HepG2 (cell line): Measurements from ENCODE around the gene FBXW2. TPM values are rescaled to one million over a fixed set of nuclear protein-coding genes. Genes with fewer than 3 reads are reported as not detected.

Source experiments
- ATAD3A ChIP-seq: sonication (generic); formaldehyde crosslinking; IDR thresholded peaks from 2 replicates; pipeline ENCODE4 v1.4.0; 2020; ENCODE audit warnings: missing genetic modification reagents
- HNF4G ChIP-seq, 2 experiments: sonication (generic) in 1 of 2; formaldehyde crosslinking in 1 of 2; IDR thresholded peaks; 2 replicates each; pipeline versions ENCODE4 v1.4.0 to v1.6.1; 2011 to 2020; ENCODE audit warnings: borderline replicate concordance in 2 of 2, low read depth in 2 of 2, mild to moderate bottlenecking in 2 of 2, low read length in 1 of 2, missing genetic modification reagents in 1 of 2, moderate library complexity in 1 of 2
- MXD4 ChIP-seq: IDR thresholded peaks from 2 replicates; pipeline ENCODE4 v1.6.1; 2016; ENCODE audit warnings: mild to moderate bottlenecking, missing biosample characterization, missing genetic modification reagents
- PHF20 ChIP-seq: sonication (generic); formaldehyde crosslinking; IDR thresholded peaks from 2 replicates; pipeline ENCODE4 v1.5.0; 2020; ENCODE audit warnings: mild to moderate bottlenecking, missing genetic modification reagents
- POLR2A ChIP-seq, 2 experiments: IDR thresholded peaks; 2 replicates each; pipeline ENCODE4 v1.6.1; 2011; ENCODE audit warnings: low read depth in 2 of 2, low read length in 2 of 2, mild to moderate bottlenecking in 1 of 2, moderate library complexity in 1 of 2; ENCODE audit not compliant: insufficient read depth in 1 of 2
- TCF7 ChIP-seq: sonication (generic); IDR thresholded peaks from 2 replicates; pipeline ENCODE4 v1.6.1; 2016; ENCODE audit warnings: antibody characterized with exemption, low read depth
- ZMYM4 ChIP-seq: sonication (generic); formaldehyde crosslinking; IDR thresholded peaks from 2 replicates; pipeline ENCODE4 v1.8.1; 2023; ENCODE audit warnings: mild to moderate bottlenecking, missing genetic modification reagents
- ZNF343 ChIP-seq: sonication (generic); formaldehyde crosslinking; IDR thresholded peaks from 2 replicates; pipeline ENCODE4 v1.4.0; 2020; ENCODE audit warnings: mild to moderate bottlenecking, missing genetic modification reagents
- ZNF768 ChIP-seq: sonication (generic); formaldehyde crosslinking; IDR thresholded peaks from 2 replicates; pipeline ENCODE4 v1.4.0; 2020; ENCODE audit warnings: missing genetic modification reagents
- ZSCAN22 ChIP-seq: sonication (generic); formaldehyde crosslinking; IDR thresholded peaks from 2 replicates; pipeline ENCODE4 v1.4.0; 2020; ENCODE audit warnings: mild to moderate bottlenecking, missing genetic modification reagents
- polyA plus RNA-seq, 8 experiments: library from polyadenylated mRNA; depleted of rRNA in 3 of 8; stranded (reverse) in 7 of 8; unstranded in 1 of 8; fragments of >200 nt; fragmentation: Illumina TruSeq in 4 of 8; extraction: Trizol in 4 of 8; gene quantifications; 2 replicates each; pipeline versions ENCODE4 v1.2.1 to v1.2.3, GENCODE V29; 2011 to 2016; ENCODE audit warnings: low read depth in 4 of 8, missing spikeins in 1 of 8, mixed read lengths in 1 of 8; ENCODE audit not compliant: insufficient read depth in 1 of 8
- total RNA-seq, 5 experiments: library from RNA; depleted of rRNA; stranded (reverse); fragments of >200 nt; fragmentation: Illumina TruSeq; extraction: Trizol; gene quantifications; 2 replicates each; pipeline ENCODE4 v1.2.3, GENCODE V29; 2016; ENCODE audit warnings: low read depth in 1 of 5
- TF ChIP-seq, protein P1 (sequence below), 2 experiments: IDR thresholded peaks; 2 replicates each; pipeline ENCODE4 v1.6.1; 2011 to 2012; ENCODE audit warnings: low read length in 2 of 2, borderline replicate concordance in 1 of 2, low read depth in 1 of 2, mild to moderate bottlenecking in 1 of 2, moderate library complexity in 1 of 2
- TF ChIP-seq, protein P2 (sequence below): sonication (generic); formaldehyde crosslinking; IDR thresholded peaks from 2 replicates; pipeline ENCODE4 v1.8.1; 2023; ENCODE audit warnings: missing genetic modification reagents, inconsistent platforms, borderline replicate concordance
- TF ChIP-seq, protein P3 (sequence below): sonication (generic); formaldehyde crosslinking; IDR thresholded peaks from 2 replicates; pipeline ENCODE4 v1.8.0; 2022; ENCODE audit warnings: mild to moderate bottlenecking, missing genetic modification reagents, moderate library complexity
- TF ChIP-seq, protein P4 (sequence below): sonication (generic); formaldehyde crosslinking; IDR thresholded peaks from 2 replicates; pipeline ENCODE4 v1.9.0; 2022; ENCODE audit warnings: missing genetic modification reagents, mild to moderate bottlenecking, borderline replicate concordance
- TF ChIP-seq, protein P5 (sequence below): sonication (generic); formaldehyde crosslinking; IDR thresholded peaks from 2 replicates; pipeline ENCODE4 v1.5.0; 2020; ENCODE audit warnings: mild to moderate bottlenecking, missing genetic modification reagents
- TF ChIP-seq, protein P6 (sequence below): sonication (generic); formaldehyde crosslinking; conservative IDR thresholded peaks from 2 replicates; pipeline ENCODE4 v1.8.0; 2022; ENCODE audit warnings: low read depth, missing genetic modification reagents

FBXW2 gene
- total and polyA plus RNA-seq, 2 of the 13 experiments (the other 11 are each of a cell fraction or from before 2014, with no cell fraction given) = 35.4 to 43.1 TPM

DNA sequence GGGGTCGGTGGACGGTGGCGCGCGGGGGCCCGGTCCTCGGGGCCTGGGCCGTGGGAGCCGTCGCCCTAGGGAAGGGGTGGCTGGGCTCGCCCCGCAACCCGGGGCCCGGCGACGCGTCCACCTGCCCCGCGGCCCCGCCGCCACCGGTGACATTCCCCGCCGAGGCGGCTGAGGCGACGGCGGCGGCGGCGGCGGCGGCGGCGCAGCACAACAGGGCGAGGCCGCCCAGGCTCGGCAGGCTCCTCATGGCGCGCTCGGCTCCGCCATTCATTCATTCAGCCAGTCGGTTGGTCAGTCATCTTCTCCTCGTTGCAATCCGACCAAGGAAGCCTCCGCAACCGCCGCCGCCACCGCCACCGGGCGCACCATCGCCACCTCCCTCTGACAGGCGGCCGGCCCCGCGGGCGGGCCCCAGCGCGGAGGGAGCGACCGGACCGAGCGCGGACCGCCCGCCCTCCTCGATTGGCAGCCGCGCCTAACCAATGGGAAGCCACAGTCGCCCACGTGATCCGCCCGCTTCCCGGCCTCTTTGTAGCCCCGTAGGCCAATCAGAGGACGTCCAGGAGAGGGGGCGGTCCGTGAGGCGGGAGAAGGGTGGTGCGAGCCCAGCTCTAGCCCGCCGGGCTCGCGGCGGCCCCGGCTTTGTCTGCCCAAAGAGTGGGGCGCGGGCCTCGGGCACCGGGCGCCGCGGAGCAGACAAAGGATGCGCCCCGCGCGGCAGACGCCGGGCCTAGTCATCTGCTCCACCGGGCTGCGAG, 78.9 kb downstream of the FBXW2 start, which contains the start of gene MEGF9 (continued):
- TF ChIP-seq, protein P1, sequence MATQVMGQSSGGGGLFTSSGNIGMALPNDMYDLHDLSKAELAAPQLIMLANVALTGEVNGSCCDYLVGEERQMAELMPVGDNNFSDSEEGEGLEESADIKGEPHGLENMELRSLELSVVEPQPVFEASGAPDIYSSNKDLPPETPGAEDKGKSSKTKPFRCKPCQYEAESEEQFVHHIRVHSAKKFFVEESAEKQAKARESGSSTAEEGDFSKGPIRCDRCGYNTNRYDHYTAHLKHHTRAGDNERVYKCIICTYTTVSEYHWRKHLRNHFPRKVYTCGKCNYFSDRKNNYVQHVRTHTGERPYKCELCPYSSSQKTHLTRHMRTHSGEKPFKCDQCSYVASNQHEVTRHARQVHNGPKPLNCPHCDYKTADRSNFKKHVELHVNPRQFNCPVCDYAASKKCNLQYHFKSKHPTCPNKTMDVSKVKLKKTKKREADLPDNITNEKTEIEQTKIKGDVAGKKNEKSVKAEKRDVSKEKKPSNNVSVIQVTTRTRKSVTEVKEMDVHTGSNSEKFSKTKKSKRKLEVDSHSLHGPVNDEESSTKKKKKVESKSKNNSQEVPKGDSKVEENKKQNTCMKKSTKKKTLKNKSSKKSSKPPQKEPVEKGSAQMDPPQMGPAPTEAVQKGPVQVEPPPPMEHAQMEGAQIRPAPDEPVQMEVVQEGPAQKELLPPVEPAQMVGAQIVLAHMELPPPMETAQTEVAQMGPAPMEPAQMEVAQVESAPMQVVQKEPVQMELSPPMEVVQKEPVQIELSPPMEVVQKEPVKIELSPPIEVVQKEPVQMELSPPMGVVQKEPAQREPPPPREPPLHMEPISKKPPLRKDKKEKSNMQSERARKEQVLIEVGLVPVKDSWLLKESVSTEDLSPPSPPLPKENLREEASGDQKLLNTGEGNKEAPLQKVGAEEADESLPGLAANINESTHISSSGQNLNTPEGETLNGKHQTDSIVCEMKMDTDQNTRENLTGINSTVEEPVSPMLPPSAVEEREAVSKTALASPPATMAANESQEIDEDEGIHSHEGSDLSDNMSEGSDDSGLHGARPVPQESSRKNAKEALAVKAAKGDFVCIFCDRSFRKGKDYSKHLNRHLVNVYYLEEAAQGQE (IDR thresholded peaks at IDR 0.05; ENCODE audit: borderline replicate concordance in 1 of 2, low read depth in 1 of 2, low read length in 2 of 2) = no peak
- TF ChIP-seq MXD4 (CRISPR knock-in tag) = 0 out of 2 replicates have a peak, but pooled peaks have one; percentile 17
- no peak; the same call in 1 of the 2 replicates for TF ChIP-seq TCF7
- TF ChIP-seq, protein P2, sequence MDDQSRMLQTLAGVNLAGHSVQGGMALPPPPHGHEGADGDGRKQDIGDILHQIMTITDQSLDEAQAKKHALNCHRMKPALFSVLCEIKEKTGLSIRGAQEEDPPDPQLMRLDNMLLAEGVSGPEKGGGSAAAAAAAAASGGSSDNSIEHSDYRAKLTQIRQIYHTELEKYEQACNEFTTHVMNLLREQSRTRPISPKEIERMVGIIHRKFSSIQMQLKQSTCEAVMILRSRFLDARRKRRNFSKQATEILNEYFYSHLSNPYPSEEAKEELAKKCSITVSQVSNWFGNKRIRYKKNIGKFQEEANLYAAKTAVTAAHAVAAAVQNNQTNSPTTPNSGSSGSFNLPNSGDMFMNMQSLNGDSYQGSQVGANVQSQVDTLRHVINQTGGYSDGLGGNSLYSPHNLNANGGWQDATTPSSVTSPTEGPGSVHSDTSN (CRISPR knock-in tag) = peak; percentile 32; the same call in 1 of the 2 replicates
- TF ChIP-seq, protein P3, sequence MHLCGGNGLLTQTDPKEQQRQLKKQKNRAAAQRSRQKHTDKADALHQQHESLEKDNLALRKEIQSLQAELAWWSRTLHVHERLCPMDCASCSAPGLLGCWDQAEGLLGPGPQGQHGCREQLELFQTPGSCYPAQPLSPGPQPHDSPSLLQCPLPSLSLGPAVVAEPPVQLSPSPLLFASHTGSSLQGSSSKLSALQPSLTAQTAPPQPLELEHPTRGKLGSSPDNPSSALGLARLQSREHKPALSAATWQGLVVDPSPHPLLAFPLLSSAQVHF (CRISPR knock-in tag) = 0 out of 2 replicates have a peak, but pooled peaks have one; percentile 45
- no peak for TF ChIP-seq ZNF768 (CRISPR knock-in tag)
- TF ChIP-seq ATAD3A (CRISPR knock-in tag) = no peak
- TF ChIP-seq ZSCAN22 (CRISPR knock-in tag) = peak; percentile 99
- peak; percentile 30; the same call in 1 of the 2 replicates for TF ChIP-seq ZNF343 (CRISPR knock-in tag)
- TF ChIP-seq PHF20 (CRISPR knock-in tag) = peak; percentile 31; the same call in 1 of the 2 replicates
- TF ChIP-seq ZMYM4 (CRISPR knock-in tag) = peak; percentile 69; the same call in 1 of the 2 replicates
- TF ChIP-seq, protein P4, sequence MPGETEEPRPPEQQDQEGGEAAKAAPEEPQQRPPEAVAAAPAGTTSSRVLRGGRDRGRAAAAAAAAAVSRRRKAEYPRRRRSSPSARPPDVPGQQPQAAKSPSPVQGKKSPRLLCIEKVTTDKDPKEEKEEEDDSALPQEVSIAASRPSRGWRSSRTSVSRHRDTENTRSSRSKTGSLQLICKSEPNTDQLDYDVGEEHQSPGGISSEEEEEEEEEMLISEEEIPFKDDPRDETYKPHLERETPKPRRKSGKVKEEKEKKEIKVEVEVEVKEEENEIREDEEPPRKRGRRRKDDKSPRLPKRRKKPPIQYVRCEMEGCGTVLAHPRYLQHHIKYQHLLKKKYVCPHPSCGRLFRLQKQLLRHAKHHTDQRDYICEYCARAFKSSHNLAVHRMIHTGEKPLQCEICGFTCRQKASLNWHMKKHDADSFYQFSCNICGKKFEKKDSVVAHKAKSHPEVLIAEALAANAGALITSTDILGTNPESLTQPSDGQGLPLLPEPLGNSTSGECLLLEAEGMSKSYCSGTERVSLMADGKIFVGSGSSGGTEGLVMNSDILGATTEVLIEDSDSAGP (CRISPR knock-in tag) = no peak; the same call in 1 of the 2 replicates
- TF ChIP-seq, protein P5, sequence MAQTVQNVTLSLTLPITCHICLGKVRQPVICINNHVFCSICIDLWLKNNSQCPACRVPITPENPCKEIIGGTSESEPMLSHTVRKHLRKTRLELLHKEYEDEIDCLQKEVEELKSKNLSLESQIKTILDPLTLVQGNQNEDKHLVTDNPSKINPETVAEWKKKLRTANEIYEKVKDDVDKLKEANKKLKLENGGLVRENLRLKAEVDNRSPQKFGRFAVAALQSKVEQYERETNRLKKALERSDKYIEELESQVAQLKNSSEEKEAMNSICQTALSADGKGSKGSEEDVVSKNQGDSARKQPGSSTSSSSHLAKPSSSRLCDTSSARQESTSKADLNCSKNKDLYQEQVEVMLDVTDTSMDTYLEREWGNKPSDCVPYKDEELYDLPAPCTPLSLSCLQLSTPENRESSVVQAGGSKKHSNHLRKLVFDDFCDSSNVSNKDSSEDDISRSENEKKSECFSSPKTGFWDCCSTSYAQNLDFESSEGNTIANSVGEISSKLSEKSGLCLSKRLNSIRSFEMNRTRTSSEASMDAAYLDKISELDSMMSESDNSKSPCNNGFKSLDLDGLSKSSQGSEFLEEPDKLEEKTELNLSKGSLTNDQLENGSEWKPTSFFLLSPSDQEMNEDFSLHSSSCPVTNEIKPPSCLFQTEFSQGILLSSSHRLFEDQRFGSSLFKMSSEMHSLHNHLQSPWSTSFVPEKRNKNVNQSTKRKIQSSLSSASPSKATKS = no peak
- TF ChIP-seq POLR2A (IDR thresholded peaks at IDR 0.05; ENCODE audit: insufficient read depth in 1 of 2, low read depth in 2 of 2, low read length in 2 of 2) = peak; percentile 54 to 69
- no peak for TF ChIP-seq HNF4G (IDR thresholded peaks at IDR 0.05; ENCODE audit: borderline replicate concordance, low read depth, low read length)
- 0 out of 2 replicates have a peak, but pooled peaks have one; percentile 32 for TF ChIP-seq HNF4G (CRISPR knock-in tag; IDR thresholded peaks at IDR 0.05; ENCODE audit: borderline replicate concordance, low read depth)
- TF ChIP-seq, protein P6, sequence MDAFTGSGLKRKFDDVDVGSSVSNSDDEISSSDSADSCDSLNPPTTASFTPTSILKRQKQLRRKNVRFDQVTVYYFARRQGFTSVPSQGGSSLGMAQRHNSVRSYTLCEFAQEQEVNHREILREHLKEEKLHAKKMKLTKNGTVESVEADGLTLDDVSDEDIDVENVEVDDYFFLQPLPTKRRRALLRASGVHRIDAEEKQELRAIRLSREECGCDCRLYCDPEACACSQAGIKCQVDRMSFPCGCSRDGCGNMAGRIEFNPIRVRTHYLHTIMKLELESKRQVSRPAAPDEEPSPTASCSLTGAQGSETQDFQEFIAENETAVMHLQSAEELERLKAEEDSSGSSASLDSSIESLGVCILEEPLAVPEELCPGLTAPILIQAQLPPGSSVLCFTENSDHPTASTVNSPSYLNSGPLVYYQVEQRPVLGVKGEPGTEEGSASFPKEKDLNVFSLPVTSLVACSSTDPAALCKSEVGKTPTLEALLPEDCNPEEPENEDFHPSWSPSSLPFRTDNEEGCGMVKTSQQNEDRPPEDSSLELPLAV = no peak
